ENCODE measurements around the gene COBL. TPM values are rescaled to one million over a fixed set of nuclear protein-coding genes. Genes with fewer than 3 reads are reported as not detected.

Gene COBL
- total RNA-seq, 1 donor from 2014 or later = 0.05 TPM

DNA sequence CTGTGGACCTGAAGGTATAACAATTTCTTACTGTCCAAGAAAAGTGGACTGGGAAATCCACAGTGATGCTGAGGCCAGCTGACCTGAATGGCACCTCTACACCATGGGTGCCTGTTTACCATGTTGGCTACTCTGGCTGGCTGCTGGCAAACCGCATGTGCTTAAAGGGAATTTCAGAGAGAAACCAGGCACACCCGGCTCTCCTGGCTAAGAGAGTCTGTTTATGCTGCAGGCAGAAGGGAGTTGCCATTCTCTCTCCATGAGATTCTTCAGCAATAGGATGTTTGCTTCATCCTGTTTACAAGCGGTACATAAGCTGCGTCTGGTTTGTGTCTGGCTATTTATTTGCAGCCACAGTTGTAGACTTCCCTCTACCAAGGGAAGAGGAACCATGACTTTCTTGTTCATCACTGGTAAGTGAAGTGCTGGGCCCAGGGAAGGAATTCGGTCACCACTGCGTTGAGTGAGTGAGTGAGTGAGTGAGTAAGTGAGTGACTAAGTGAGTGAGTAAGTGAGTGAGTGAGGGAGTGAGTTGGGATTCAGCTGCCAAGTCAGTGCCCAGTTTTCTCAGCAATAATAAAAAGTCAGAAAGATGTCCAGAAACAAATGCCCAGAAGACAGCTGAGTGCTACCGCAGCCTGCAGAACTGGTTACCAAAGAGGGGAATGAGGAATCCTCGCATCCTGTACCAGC, 90.4 kb downstream of the COBL start:
- DNase-seq (ENCODE audit: low read depth, low spot score) = no peak
- no peaks in the 10 kb centered on the region for H3K27me3 Mint-ChIP-seq (ENCODE audit: low read depth)
- no peaks in the 10 kb centered on the region for H3K9me3 Mint-ChIP-seq
- TF ChIP-seq, protein P1, sequence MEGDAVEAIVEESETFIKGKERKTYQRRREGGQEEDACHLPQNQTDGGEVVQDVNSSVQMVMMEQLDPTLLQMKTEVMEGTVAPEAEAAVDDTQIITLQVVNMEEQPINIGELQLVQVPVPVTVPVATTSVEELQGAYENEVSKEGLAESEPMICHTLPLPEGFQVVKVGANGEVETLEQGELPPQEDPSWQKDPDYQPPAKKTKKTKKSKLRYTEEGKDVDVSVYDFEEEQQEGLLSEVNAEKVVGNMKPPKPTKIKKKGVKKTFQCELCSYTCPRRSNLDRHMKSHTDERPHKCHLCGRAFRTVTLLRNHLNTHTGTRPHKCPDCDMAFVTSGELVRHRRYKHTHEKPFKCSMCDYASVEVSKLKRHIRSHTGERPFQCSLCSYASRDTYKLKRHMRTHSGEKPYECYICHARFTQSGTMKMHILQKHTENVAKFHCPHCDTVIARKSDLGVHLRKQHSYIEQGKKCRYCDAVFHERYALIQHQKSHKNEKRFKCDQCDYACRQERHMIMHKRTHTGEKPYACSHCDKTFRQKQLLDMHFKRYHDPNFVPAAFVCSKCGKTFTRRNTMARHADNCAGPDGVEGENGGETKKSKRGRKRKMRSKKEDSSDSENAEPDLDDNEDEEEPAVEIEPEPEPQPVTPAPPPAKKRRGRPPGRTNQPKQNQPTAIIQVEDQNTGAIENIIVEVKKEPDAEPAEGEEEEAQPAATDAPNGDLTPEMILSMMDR (conservative IDR thresholded peaks at IDR 0.05) = no peak
- H3K4me1 Mint-ChIP-seq = peaks cover 20% of the 10 kb centered on the region
- no peak overlapping the region for H3K4me3 Mint-ChIP-seq
- H3K36me3 Mint-ChIP-seq (ENCODE audit: low read depth) = no peaks in the 10 kb centered on the region
- H3K27ac Mint-ChIP-seq (ENCODE audit: unreplicated experiment) = no peak overlapping the region

DNA sequence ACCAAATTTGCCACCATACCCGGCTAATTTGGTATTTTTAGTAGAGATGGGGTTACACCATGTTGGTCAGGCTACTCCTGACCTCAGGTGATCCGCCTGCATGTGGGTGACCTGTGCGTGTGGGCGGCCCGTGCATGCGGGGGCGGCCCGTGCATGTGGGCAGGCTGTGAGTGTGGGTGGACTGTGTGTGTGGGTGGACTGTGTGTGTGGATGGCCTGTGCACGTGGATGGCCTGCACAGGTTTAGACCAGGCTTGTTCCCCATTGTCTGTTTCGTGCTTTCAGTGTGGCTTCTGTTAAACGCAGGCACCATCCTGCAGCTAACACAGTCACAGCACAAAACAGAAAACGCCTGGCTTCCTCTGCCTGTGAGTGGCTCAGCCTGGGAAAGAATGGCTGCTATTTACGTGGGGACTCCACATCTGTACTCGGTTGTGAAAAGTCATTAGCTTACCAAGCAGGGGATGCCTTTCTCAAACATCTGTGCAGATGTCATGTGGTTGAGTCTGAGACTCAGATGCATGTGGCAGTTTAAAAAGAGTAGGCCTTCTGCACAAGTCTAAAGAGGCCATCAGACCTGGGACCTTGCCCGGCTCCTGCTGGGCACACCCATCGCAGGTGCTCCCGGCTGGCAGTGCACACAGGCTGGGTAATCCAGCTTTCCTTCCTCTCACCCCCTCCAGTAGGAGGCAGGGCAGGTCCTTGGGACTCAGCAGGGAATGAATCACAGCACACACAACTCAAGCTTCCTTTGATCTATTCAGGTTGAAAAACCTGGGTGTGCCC, 91.6 kb downstream of the COBL start:
- Mint-ChIP-seq H3K9me3 (no peaks in the 10 kb centered on the region), H3K4me1 (peaks cover 20% of the 10 kb centered on the region), H3K36me3 (ENCODE audit: low read depth) (no peaks in the 10 kb centered on the region), H3K27me3 (ENCODE audit: low read depth) (no peaks in the 10 kb centered on the region), H3K27ac (ENCODE audit: unreplicated experiment) (no peak overlapping the region), H3K4me3 (no peak overlapping the region)
- TF ChIP-seq, protein P1 (conservative IDR thresholded peaks at IDR 0.05) = no peak
- DNase-seq (ENCODE audit: low read depth, low spot score) = no peak

DNA sequence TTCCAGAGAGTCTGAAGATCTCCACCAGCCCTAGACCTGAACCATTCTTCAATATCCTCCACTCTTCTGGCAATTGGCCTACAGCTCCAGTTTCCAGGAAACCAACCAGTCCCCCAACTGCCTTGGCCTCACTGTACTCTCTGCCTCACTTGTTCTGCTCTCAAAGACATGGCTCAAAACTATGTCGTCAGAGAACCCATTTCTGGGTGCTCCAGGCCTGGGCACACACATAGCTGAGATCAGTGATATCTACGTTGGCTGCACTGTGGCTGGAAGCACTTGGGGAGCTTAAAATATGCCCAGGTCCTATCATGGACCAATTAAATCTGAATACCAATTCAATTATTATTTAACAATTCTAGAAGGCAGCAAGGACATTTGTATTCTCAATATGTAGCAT, 93.1 kb downstream of the COBL start:
- H3K9me3 Mint-ChIP-seq = no peaks in the 10 kb centered on the region
- no peak for DNase-seq (ENCODE audit: low read depth, low spot score)
- peaks cover 8% of the 10 kb centered on the region for H3K4me1 Mint-ChIP-seq
- no peak overlapping the region for H3K27ac Mint-ChIP-seq (ENCODE audit: unreplicated experiment)
- no peak overlapping the region for H3K4me3 Mint-ChIP-seq
- no peaks in the 10 kb centered on the region for H3K36me3 Mint-ChIP-seq (ENCODE audit: low read depth)
- H3K27me3 Mint-ChIP-seq (ENCODE audit: low read depth) = no peaks in the 10 kb centered on the region
- TF ChIP-seq, protein P1 (conservative IDR thresholded peaks at IDR 0.05) = no peak

DNA sequence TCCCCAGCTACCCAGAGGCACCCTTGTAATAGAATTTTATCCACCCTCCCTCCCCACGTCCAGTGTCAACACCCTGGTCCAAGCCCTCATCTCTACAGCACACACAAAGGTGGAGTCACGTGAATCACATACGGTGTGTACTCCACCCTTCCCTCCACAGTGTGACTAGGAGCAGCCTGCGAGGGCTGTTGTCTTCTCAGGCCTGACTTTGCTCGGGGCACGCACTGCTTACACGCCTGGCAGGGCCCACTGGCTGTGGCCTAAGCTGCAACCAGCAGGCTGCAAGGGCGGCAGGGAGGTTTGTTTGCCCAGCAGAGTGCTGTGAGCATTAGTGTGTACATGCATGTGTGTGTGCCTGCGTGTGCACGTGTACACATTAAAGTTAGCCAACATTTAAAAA, 93.7 kb downstream of the COBL start:
- no peaks in the 10 kb centered on the region for H3K36me3 Mint-ChIP-seq (ENCODE audit: low read depth)
- no peaks in the 10 kb centered on the region for H3K9me3 Mint-ChIP-seq
- DNase-seq (ENCODE audit: low read depth, low spot score) = no peak
- H3K27me3 Mint-ChIP-seq (ENCODE audit: low read depth) = no peaks in the 10 kb centered on the region
- H3K4me3 Mint-ChIP-seq = no peak overlapping the region
- TF ChIP-seq, protein P1 (conservative IDR thresholded peaks at IDR 0.05) = no peak
- H3K27ac Mint-ChIP-seq (ENCODE audit: unreplicated experiment) = no peak overlapping the region
- H3K4me1 Mint-ChIP-seq = peaks cover 5% of the 10 kb centered on the region

DNA sequence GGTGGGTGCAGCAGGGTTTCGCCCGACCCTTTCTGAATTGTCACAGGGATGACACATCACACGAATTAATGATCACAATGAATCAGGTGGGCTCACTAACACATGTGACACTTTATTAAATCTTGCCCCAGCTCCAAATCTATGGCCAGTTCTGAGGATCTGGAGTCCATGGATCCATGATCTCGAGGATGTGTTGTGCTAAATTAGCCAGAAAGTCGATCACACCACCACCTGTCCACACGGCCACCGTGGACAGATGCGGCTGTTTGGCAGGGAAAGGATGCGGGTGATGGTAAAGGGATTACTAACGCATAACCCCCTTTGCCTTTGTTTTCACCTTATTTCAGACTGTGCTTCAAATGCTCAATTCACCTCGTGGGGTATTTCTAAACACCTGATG, 96.4 kb downstream of the COBL start:
- TF ChIP-seq, protein P1 (conservative IDR thresholded peaks at IDR 0.05) = no peak
- no peaks in the 10 kb centered on the region for H3K9me3 Mint-ChIP-seq
- DNase-seq (ENCODE audit: low read depth, low spot score) = no peak

More for the DNA sequence above, 96.4 kb downstream of the COBL start:
- H3K4me1 Mint-ChIP-seq = no peaks in the 10 kb centered on the region
- H3K27me3 Mint-ChIP-seq (ENCODE audit: low read depth) = no peaks in the 10 kb centered on the region
- H3K36me3 Mint-ChIP-seq (ENCODE audit: low read depth) = no peaks in the 10 kb centered on the region
- no peak overlapping the region for H3K4me3 Mint-ChIP-seq
- H3K27ac Mint-ChIP-seq (ENCODE audit: unreplicated experiment) = no peak overlapping the region

Data from neural crest cell (in vitro differentiated cells).